HG03175 (cell line): ENCODE measurements around the gene SH2D4B.

Experiments used
- ATAC-seq: cut with Tn5 transposase; IDR thresholded peaks from one replicate; pipeline ENCODE4 v1.9.1; 2021; ENCODE audit warnings: mild to moderate bottlenecking, moderate library complexity; ENCODE audit not compliant: unreplicated experiment

Gene SH2D4B

GRCh38 chr10:80585812-80586211 lies 48.1 kb downstream of the SH2D4B start:
- ATAC-seq = no peak

- ATAC-seq = no peak
These were observed 50.8 kb downstream of the SH2D4B start for GRCh38 chr10:80588546-80588945.

- ATAC-seq = peak; percentile 86
These were observed 52.1 kb downstream of the SH2D4B start for GRCh38 chr10:80589726-80590373.

- no peak for ATAC-seq
These were observed 53.0 kb downstream of the SH2D4B start for GRCh38 chr10:80590585-80591125.

GRCh38 chr10:80596391-80597257 lies 58.9 kb downstream of the SH2D4B start:
- peak; percentile 27 for ATAC-seq

GRCh38 chr10:80598084-80598798 lies 60.5 kb downstream of the SH2D4B start:
- ATAC-seq = peak; percentile 49

- ATAC-seq = peak; percentile 3
These were observed 61.2 kb downstream of the SH2D4B start for GRCh38 chr10:80598951-80599350.

GRCh38 chr10:80599424-80599847 lies 61.7 kb downstream of the SH2D4B start:
- ATAC-seq = peak; percentile 77

- ATAC-seq = no peak
These were observed 62.6 kb downstream of the SH2D4B start for GRCh38 chr10:80600256-80600655.

GRCh38 chr10:80602881-80603280 lies 65.2 kb downstream of the SH2D4B start:
- ATAC-seq = no peak

- ATAC-seq = no peak
These were observed 65.8 kb downstream of the SH2D4B start for GRCh38 chr10:80603516-80603915.

GRCh38 chr10:80608706-80609105 lies 71.0 kb downstream of the SH2D4B start:
- no peak for ATAC-seq

GRCh38 chr10:80609331-80609730 lies 71.6 kb downstream of the SH2D4B start:
- no peak for ATAC-seq

- ATAC-seq = no peak
These were observed 73.9 kb downstream of the SH2D4B start for GRCh38 chr10:80611481-80612185.

- ATAC-seq = no peak
These were observed 74.6 kb downstream of the SH2D4B start for GRCh38 chr10:80612261-80612660.

- ATAC-seq = no peak
These were observed 75.9 kb downstream of the SH2D4B start for GRCh38 chr10:80613466-80614170.

GRCh38 chr10:80614576-80615416 lies 77.1 kb downstream of the SH2D4B start:
- no peak for ATAC-seq

- no peak for ATAC-seq
These were observed 80.1 kb downstream of the SH2D4B start for GRCh38 chr10:80617807-80618206.

GRCh38 chr10:80619036-80619435 lies 81.3 kb downstream of the SH2D4B start:
- ATAC-seq = no peak
